ENCODE data around the gene CDC20B. TPM values are rescaled to one million over a fixed set of nuclear protein-coding genes. Genes with fewer than 3 reads are reported as not detected.

CDC20B gene
- polyA plus RNA-seq, 3 donors = not detected

DNA sequence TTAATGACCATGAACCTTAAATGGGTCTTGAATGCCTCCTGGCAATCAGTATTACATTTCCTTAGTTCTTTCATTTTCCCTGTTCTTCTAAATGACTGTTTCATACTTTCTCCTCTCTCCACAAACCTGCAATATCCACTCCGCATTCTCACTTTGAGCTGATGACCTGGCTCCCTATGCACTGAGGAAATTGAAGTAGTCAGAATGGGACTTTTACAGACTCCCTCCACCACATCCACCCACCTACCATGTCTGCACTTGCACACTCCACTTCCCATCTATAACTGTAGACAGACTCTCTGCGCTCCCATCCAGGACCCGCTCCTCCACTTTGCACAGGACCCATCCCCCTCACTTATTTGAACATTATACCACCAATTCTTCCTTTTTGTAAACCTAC lies 106.7 kb downstream of the CDC20B start:
- DNase-seq = no peak
- Histone ChIP-seq H3K36me3 (replicated peaks in 1 of 2; ENCODE audit: control insufficient read depth in 1 of 2, insufficient read depth in 2 of 2, low read length in 2 of 2) (no peaks in the 10 kb centered on the region), H3K4me2 (replicated peaks; ENCODE audit: extremely low read depth, low read length, poor library complexity, severe bottlenecking) (no peak overlapping the region), H3K79me2 (ENCODE audit: insufficient read depth, low read length) (no peaks in the 10 kb centered on the region), H4K20me1 (ENCODE audit: insufficient read depth, low read length) (no peaks in the 10 kb centered on the region), H2AFZ (ENCODE audit: insufficient read depth, low read depth, low read length, poor library complexity, severe bottlenecking) (no peak overlapping the region), H3K9me3 (replicated peaks in 1 of 2; ENCODE audit: control insufficient read depth in 1 of 2, insufficient read depth in 1 of 2, low read length in 2 of 2) (no peaks in the 10 kb centered on the region), H3K4me1 (ENCODE audit: control insufficient read depth in 1 of 2, insufficient read depth in 2 of 2, low read length in 2 of 2) (no peaks in the 10 kb centered on the region), H3K9ac (ENCODE audit: insufficient read depth, low read length, poor library complexity, severe bottlenecking) (no peak overlapping the region), H3K4me3 (replicated peaks in 1 of 3; ENCODE audit: low read depth in 2 of 3, low read length in 3 of 3) (no peak overlapping the region), H3K27me3 (ENCODE audit: control insufficient read depth in 2 of 2, insufficient read depth in 2 of 2, low read length in 2 of 2) (no peaks in the 10 kb centered on the region), H3K27ac (ENCODE audit: low read depth in 1 of 2, low read length in 2 of 2) (no peak overlapping the region)
- peaks cover 0 to 3% (median 1%) of the 10 kb centered on the region in 7 donors for H3K9me3 Mint-ChIP-seq
- H3K4me1 Mint-ChIP-seq = no peaks in the 10 kb centered on the region
- peaks cover 1 to 3% (median 2%) of the 10 kb centered on the region in 3 donors for H3K27me3 Mint-ChIP-seq (ENCODE audit: low read depth in 3 of 3)
- H3K27ac Mint-ChIP-seq = no peak overlapping the region
- no peaks in the 10 kb centered on the region for H3K36me3 Mint-ChIP-seq
- TF ChIP-seq, protein P1, sequence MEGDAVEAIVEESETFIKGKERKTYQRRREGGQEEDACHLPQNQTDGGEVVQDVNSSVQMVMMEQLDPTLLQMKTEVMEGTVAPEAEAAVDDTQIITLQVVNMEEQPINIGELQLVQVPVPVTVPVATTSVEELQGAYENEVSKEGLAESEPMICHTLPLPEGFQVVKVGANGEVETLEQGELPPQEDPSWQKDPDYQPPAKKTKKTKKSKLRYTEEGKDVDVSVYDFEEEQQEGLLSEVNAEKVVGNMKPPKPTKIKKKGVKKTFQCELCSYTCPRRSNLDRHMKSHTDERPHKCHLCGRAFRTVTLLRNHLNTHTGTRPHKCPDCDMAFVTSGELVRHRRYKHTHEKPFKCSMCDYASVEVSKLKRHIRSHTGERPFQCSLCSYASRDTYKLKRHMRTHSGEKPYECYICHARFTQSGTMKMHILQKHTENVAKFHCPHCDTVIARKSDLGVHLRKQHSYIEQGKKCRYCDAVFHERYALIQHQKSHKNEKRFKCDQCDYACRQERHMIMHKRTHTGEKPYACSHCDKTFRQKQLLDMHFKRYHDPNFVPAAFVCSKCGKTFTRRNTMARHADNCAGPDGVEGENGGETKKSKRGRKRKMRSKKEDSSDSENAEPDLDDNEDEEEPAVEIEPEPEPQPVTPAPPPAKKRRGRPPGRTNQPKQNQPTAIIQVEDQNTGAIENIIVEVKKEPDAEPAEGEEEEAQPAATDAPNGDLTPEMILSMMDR (IDR thresholded peaks at IDR 0.05) = no peak
- intact Hi-C loops (cut with micrococcal nuclease) = no loop called here
- 97% methylated on average over 3 of the region's 3 CpGs for WGBS (ENCODE audit: insufficient coverage)
- no peak overlapping the region for H3K4me3 Mint-ChIP-seq

DNA sequence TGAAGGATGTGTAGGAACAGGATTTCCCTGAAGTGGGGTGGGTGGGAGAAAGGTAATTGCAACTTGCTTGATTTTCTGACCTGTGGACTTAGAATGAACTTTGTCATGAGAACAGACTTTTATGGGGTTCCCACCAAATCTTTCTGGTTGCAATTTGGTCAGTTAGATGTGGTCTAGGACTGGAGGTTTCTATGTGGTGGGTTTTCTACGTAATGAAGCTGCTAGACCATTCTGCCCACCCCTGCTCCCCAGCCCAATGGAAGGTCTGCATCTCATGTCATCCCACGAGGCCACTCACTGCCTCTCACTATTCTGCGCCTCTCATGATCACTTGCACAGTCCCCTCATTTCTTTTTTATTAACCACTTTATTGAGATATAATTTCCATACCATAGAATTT lies 108.5 kb downstream of the CDC20B start:
- Mint-ChIP-seq H3K9me3 (peaks cover 0 to 3% (median 0%) of the 10 kb centered on the region in 7 donors), H3K4me1 (no peaks in the 10 kb centered on the region), H3K4me3 (no peak overlapping the region), H3K36me3 (no peaks in the 10 kb centered on the region), H3K27ac (no peak overlapping the region), H3K27me3 (ENCODE audit: low read depth in 3 of 3) (peaks cover 1 to 3% (median 2%) of the 10 kb centered on the region in 3 donors)
- H3K27me3 ChIP-seq (ENCODE audit: control insufficient read depth in 2 of 2, insufficient read depth in 2 of 2, low read length in 2 of 2) = no peaks in the 10 kb centered on the region
- H2AFZ ChIP-seq (ENCODE audit: insufficient read depth, low read depth, low read length, poor library complexity, severe bottlenecking) = no peak overlapping the region
- no peaks in the 10 kb centered on the region for H3K4me1 ChIP-seq (ENCODE audit: control insufficient read depth in 1 of 2, insufficient read depth in 2 of 2, low read length in 2 of 2)
- H3K79me2 ChIP-seq (ENCODE audit: insufficient read depth, low read length) = no peaks in the 10 kb centered on the region
- no CpG with 5 or more reads among the region's 3 CpGs for WGBS (ENCODE audit: insufficient coverage)
- no peak overlapping the region for H3K4me3 ChIP-seq (replicated peaks in 1 of 3; ENCODE audit: low read depth in 2 of 3, low read length in 3 of 3)
- TF ChIP-seq, protein P1 (IDR thresholded peaks at IDR 0.05) = no peak
- no peak overlapping the region for H3K9ac ChIP-seq (ENCODE audit: insufficient read depth, low read length, poor library complexity, severe bottlenecking)
- H3K9me3 ChIP-seq (replicated peaks in 1 of 2; ENCODE audit: control insufficient read depth in 1 of 2, insufficient read depth in 1 of 2, low read length in 2 of 2) = no peaks in the 10 kb centered on the region
- DNase-seq = no peak
- intact Hi-C loops (cut with micrococcal nuclease) = no loop called here
- no peak overlapping the region for H3K4me2 ChIP-seq (replicated peaks; ENCODE audit: extremely low read depth, low read length, poor library complexity, severe bottlenecking)
- no peak overlapping the region for H3K27ac ChIP-seq (ENCODE audit: low read depth in 1 of 2, low read length in 2 of 2)
- H4K20me1 ChIP-seq (ENCODE audit: insufficient read depth, low read length) = no peaks in the 10 kb centered on the region
- H3K36me3 ChIP-seq (replicated peaks in 1 of 2; ENCODE audit: control insufficient read depth in 1 of 2, insufficient read depth in 2 of 2, low read length in 2 of 2) = no peaks in the 10 kb centered on the region
